Suprapubic skin (tissue), 4 donors: Measurements from ENCODE around the gene CRY2.

Experiments
- EP300 ChIP-seq: sonication (generic); formaldehyde crosslinking; IDR thresholded peaks from one replicate; pipeline ENCODE4 v1.6.1; 2017; ENCODE audit warnings: antibody characterized with exemption
- POLR2A ChIP-seq, 2 donors: fragments of 450-650 bp; IDR thresholded peaks; one replicate each; pipeline ENCODE4 v1.6.1; 2017; ENCODE audit warnings: antibody characterized with exemption in 2 of 2, mild to moderate bottlenecking in 2 of 2, moderate library complexity in 2 of 2
- POLR2AphosphoS5 ChIP-seq, 3 donors: sonication (generic); formaldehyde crosslinking; IDR thresholded peaks; one replicate each; pipeline ENCODE4 v1.6.1; 2017; ENCODE audit warnings: antibody characterized with exemption in 3 of 3
- TF ChIP-seq, protein P1 (sequence below), 2 donors: fragments of 200-600 bp in 1 of 2; fragments of 450-650 bp in 1 of 2; sonication (generic) in 1 of 2; IDR thresholded peaks; one replicate each; pipeline ENCODE4 v1.5.1; 2016 to 2019; ENCODE audit warnings: antibody characterized with exemption in 2 of 2, mild to moderate bottlenecking in 1 of 2, moderate library complexity in 1 of 2

DNA sequence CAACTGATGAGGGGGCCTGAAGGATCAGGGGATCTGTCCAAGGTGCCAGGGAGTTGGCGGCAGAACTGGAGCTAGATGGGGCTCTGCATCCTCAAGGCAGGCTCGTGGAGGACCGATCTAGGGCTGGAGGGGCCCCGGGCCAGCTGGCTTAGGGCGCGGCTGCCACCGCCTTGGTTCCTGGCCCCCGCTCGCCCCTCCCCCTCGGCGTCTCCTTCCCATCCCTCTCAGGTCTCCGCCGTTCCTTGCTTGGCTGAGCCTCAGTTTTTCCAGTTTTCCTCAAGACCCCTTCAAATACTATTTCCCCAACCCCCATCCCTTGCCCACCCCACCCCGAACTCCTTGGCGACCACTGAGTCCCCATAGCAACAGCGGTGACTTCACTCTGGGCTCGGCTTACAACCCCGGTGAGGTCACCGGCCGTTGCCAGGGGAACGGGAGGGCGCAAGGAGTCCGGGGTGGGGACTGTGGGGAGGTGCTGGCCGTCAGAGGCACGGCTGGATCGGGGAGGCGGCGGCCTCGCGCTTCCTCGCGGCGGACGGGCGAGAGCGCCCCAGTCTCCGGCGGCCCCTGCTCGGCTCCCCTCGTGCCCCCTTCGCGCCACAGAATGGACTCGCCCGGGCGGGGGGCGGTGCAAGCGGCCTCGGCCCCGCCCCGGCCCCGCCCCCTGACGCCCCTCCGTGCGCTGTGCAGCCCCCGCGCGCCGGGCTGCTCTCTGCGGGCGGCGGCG is 52.3 kb downstream of the CRY2 start:
- TF ChIP-seq, protein P1, sequence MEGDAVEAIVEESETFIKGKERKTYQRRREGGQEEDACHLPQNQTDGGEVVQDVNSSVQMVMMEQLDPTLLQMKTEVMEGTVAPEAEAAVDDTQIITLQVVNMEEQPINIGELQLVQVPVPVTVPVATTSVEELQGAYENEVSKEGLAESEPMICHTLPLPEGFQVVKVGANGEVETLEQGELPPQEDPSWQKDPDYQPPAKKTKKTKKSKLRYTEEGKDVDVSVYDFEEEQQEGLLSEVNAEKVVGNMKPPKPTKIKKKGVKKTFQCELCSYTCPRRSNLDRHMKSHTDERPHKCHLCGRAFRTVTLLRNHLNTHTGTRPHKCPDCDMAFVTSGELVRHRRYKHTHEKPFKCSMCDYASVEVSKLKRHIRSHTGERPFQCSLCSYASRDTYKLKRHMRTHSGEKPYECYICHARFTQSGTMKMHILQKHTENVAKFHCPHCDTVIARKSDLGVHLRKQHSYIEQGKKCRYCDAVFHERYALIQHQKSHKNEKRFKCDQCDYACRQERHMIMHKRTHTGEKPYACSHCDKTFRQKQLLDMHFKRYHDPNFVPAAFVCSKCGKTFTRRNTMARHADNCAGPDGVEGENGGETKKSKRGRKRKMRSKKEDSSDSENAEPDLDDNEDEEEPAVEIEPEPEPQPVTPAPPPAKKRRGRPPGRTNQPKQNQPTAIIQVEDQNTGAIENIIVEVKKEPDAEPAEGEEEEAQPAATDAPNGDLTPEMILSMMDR (IDR thresholded peaks at IDR 0.05), result no peak
- TF ChIP-seq EP300, result no peak
- TF ChIP-seq POLR2A (IDR thresholded peaks at IDR 0.05), result no peak
- TF ChIP-seq POLR2AphosphoS5 (IDR thresholded peaks at IDR 0.05), result no peak
